ENCODE results near the gene FUT8. TPM values are rescaled to one million over a fixed set of nuclear protein-coding genes. Genes with fewer than 3 reads are reported as not detected.

Gene FUT8
- total RNA-seq, 2 experiments from 2014 or later: 58.6 to 65.6 TPM

- H3K4me1 Mint-ChIP-seq: no peaks in the 10 kb centered on the region
- H3K9me3 Mint-ChIP-seq: peaks cover 2% of the 10 kb centered on the region
- H3K27ac Mint-ChIP-seq: no peak overlapping the region
- peaks cover 5% of the 10 kb centered on the region for H3K36me3 Mint-ChIP-seq
- H3K27me3 Mint-ChIP-seq: no peaks in the 10 kb centered on the region
- no peak overlapping the region for H3K4me3 Mint-ChIP-seq
- DNase-seq: no peak
These were observed 356.6 kb downstream of the FUT8 start for GRCh38 chr14:65769151-65769550.

DNA sequence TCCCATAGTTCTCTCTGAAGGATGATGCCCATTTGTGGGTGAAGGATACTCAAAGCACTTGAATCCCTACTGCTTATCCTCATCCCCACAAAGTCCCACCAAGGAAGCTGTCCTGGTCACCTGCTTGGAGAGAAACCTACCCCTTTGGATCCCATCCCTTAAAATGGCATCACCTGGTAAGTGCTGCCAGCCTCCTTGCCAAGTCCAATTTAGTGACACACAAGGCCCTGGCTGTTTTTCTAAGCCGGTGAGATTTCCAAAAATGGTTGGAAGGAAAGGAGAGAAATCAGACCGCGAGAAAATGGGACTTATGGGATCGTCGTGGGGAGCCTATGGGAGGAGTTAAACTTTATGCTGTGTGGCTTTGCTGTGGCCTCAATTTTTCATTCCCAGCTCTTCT is 358.2 kb downstream of the FUT8 start:
- no peak for DNase-seq
- H3K4me3 Mint-ChIP-seq: no peak overlapping the region
- H3K9me3 Mint-ChIP-seq: peaks cover 2% of the 10 kb centered on the region
- no peak overlapping the region for H3K27ac Mint-ChIP-seq
- H3K36me3 Mint-ChIP-seq: peaks cover 5% of the 10 kb centered on the region
- H3K4me1 Mint-ChIP-seq: peaks cover under 1% of the 10 kb centered on the region
- no peaks in the 10 kb centered on the region for H3K27me3 Mint-ChIP-seq

- Mint-ChIP-seq H3K4me3 (no peak overlapping the region), H3K9me3 (peaks cover 2% of the 10 kb centered on the region)
These were observed 358.7 kb downstream of the FUT8 start for GRCh38 chr14:65771271-65771670.

DNA sequence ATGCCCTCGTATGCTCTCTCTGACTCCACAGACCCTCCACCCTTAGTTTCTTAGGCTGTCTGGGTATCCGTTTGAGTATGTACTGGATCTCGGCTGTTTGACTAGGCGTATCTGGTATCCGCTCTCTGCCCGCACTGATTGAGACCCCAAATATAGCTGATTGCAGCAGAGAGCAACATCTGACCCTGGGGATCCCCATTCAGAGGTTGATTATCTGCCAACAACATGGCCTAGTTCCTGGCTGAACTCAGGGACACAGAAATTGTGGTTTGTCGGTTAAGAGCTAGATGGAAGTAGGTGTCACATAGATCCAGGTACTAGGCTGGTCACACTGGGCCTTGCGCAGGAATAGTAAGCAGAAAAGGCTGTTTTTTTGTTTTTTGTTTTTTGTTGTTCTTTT is 359.9 kb downstream of the FUT8 start:
- H3K36me3 Mint-ChIP-seq: peaks cover 5% of the 10 kb centered on the region
- H3K4me3 Mint-ChIP-seq: no peak overlapping the region
- peaks cover 2% of the 10 kb centered on the region for H3K9me3 Mint-ChIP-seq
- H3K27ac Mint-ChIP-seq: no peak overlapping the region
- no peak for DNase-seq
- no peaks in the 10 kb centered on the region for H3K27me3 Mint-ChIP-seq
- H3K4me1 Mint-ChIP-seq: peaks cover 6% of the 10 kb centered on the region

More at GRCh38 chr14:65771271-65771670, 358.7 kb downstream of the FUT8 start:
- Mint-ChIP-seq H3K36me3 (peaks cover 5% of the 10 kb centered on the region), H3K27me3 (no peaks in the 10 kb centered on the region), H3K27ac (no peak overlapping the region), H3K4me1 (peaks cover 6% of the 10 kb centered on the region)
- no peak for DNase-seq

- Mint-ChIP-seq H3K27ac (no peak overlapping the region), H3K9me3 (peaks cover 2% of the 10 kb centered on the region), H3K36me3 (peaks cover 5% of the 10 kb centered on the region), H3K4me3 (no peak overlapping the region), H3K27me3 (no peaks in the 10 kb centered on the region), H3K4me1 (peaks cover 6% of the 10 kb centered on the region)
- no peak for DNase-seq
These were observed 360.5 kb downstream of the FUT8 start for GRCh38 chr14:65772921-65773574.

GRCh38 chr14:65774041-65774440 is 361.5 kb downstream of the FUT8 start:
- no peaks in the 10 kb centered on the region for H3K27me3 Mint-ChIP-seq
- no peak overlapping the region for H3K27ac Mint-ChIP-seq
- DNase-seq: no peak
- peaks cover 2% of the 10 kb centered on the region for H3K9me3 Mint-ChIP-seq
- no peak overlapping the region for H3K4me3 Mint-ChIP-seq
- peaks cover 6% of the 10 kb centered on the region for H3K4me1 Mint-ChIP-seq
- H3K36me3 Mint-ChIP-seq: peaks cover 2% of the 10 kb centered on the region

DNA sequence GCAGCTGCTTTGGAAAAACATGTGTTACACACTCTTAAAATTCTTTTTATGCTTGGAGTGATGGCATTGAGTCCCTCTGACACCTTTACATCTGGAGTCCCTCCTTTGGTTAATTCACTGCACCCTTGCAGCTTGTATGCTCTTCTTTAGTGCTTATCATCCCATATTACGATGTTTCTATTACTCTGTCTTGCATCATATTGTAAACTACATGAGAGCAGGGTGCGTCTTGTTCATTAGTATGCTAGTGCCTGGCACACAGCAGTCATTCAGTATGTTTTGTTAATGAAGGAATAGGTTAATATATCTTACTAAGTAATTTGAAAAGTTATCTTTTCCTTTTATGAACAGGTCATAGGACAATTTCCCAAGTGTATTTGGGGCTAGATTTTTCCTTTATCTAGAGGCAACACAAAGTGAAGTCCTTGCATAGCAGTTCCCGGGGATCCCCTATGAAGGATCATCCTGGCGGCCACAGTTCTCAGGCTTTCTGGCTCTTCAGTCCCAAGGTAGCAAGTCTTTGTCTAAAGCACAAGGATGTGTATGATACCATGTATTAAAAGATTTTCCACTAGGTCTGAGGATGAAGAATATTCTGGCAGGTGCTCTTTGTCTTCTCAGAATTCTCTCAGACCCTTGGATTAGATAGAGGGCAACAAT is 363.8 kb downstream of the FUT8 start:
- Mint-ChIP-seq H3K4me1 (peaks cover 6% of the 10 kb centered on the region), H3K4me3 (no peak overlapping the region), H3K36me3 (no peaks in the 10 kb centered on the region), H3K9me3 (no peaks in the 10 kb centered on the region), H3K27ac (peak overlapping the region; percentile 7), H3K27me3 (no peaks in the 10 kb centered on the region)
- no peak for DNase-seq

DNA sequence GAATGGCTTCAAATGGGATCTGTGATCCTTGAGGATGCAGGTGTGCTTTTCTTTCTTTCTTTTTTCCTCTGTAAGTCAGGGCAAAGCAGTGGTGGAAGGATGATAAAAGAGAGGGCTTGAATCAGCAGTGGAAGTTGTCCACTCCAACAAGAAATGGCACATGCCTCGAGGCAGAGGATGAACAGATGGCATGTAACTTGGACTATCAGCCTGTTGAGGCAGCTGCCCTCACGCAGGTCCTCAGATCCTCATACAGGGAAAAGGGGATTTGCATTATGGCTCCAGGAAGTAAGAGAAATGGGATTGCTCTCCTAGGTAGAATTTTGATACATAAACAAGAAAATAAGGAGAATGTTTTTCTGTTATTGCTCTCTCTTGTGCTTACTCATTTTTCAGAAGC is 368.0 kb downstream of the FUT8 start:
- Mint-ChIP-seq H3K4me3 (no peak overlapping the region), H3K27ac (no peak overlapping the region), H3K4me1 (peaks cover 6% of the 10 kb centered on the region), H3K27me3 (no peaks in the 10 kb centered on the region), H3K9me3 (no peaks in the 10 kb centered on the region), H3K36me3 (no peaks in the 10 kb centered on the region)
- no peak for DNase-seq

DNA sequence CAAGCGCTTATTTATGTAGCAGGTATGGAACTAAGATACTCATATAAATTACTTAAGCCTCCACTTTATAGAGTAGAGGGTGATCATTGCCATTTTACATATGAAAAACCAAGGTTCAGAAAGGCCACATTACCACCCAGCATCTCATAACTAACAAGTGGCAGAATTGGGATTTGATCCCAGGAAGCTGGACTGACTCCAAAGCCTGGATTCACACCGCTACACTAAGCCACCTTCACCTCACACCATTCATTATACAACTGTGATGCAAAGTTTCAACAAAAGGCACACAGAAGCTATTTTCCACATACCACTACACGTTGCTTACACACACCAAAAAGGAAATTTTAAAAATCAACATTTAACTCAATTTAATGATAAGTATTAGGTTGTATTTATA is 370.6 kb downstream of the FUT8 start:
- H3K36me3 Mint-ChIP-seq: no peaks in the 10 kb centered on the region
- no peak for DNase-seq
- no peaks in the 10 kb centered on the region for H3K4me1 Mint-ChIP-seq
- H3K27ac Mint-ChIP-seq: no peak overlapping the region
- no peaks in the 10 kb centered on the region for H3K9me3 Mint-ChIP-seq
- no peaks in the 10 kb centered on the region for H3K27me3 Mint-ChIP-seq
- H3K4me3 Mint-ChIP-seq: no peak overlapping the region

GRCh38 chr14:65783576-65783975 is 371.0 kb downstream of the FUT8 start:
- H3K36me3 Mint-ChIP-seq: no peaks in the 10 kb centered on the region
- H3K4me1 Mint-ChIP-seq: no peaks in the 10 kb centered on the region
- H3K9me3 Mint-ChIP-seq: no peaks in the 10 kb centered on the region
- H3K27ac Mint-ChIP-seq: no peak overlapping the region
- no peak for DNase-seq
- no peaks in the 10 kb centered on the region for H3K27me3 Mint-ChIP-seq
- no peak overlapping the region for H3K4me3 Mint-ChIP-seq

DNA sequence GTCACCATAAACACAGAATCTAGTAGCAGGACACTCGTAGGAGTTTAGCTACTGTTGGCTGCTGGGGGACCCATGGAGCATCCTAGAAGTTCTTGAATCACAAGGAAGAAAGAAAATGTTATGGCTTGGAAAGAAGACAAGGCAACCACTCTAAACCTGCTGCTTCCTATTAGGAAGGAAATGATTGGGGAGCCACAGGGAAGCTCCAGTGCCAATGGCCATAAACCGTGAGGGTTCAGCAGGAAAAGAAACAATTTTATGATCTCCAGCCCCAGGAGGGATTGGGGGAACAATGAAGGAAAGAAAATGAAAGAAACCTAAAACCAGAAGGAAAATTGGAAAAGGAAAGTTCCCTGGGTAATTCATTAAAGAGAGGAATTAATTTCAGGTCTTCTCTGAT is 372.0 kb downstream of the FUT8 start:
- Mint-ChIP-seq H3K36me3 (no peaks in the 10 kb centered on the region), H3K27ac (no peak overlapping the region), H3K4me3 (no peak overlapping the region), H3K9me3 (no peaks in the 10 kb centered on the region), H3K4me1 (no peaks in the 10 kb centered on the region), H3K27me3 (no peaks in the 10 kb centered on the region)
- no peak for DNase-seq

DNA sequence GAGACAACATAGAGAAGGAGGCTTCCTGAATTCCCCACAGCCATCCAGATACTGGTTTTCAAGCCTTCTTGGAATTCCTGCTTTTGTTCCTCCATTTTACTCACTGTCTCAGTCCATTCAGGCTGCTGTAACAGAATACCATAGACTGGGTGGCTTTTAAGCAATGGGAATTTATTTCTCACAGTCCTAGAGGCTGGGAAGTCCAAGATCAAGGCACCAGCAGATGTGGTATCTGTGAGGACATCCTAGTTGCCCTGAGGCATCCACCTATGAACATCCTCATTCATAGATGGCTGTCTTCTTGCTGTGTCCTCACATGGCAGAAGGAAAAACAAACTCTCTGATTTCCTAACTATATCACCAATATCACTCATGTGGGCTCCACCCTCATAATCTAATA is 374.9 kb downstream of the FUT8 start:
- H3K4me3 Mint-ChIP-seq: no peak overlapping the region
- H3K4me1 Mint-ChIP-seq: no peaks in the 10 kb centered on the region
- no peaks in the 10 kb centered on the region for H3K9me3 Mint-ChIP-seq
- H3K27ac Mint-ChIP-seq: no peak overlapping the region
- H3K27me3 Mint-ChIP-seq: no peaks in the 10 kb centered on the region
- no peaks in the 10 kb centered on the region for H3K36me3 Mint-ChIP-seq
- no peak for DNase-seq

GRCh38 chr14:65788876-65789275 is 376.3 kb downstream of the FUT8 start:
- no peaks in the 10 kb centered on the region for H3K9me3 Mint-ChIP-seq
- no peak overlapping the region for H3K4me3 Mint-ChIP-seq

DNA sequence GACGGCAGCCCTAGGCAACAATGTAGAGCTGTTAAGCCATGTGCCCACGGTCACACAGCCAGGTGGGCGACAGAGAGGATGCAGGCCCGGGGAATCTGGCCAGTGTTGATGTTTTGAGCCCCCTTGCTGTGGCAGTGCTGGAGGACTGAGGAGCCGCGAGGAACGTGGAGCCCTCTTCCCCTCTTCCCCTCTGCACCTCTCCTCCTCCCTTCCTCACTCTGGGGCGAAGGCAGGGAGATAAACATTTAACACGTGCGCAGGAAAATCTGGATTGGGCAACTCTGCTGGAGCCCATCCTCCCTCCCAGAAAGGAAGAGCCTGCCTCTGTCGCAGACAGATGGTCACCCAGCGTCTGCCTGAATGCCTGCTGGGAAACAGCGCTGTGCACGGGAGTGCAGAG is 376.8 kb downstream of the FUT8 start:
- DNase-seq: no peak
- Mint-ChIP-seq H3K36me3 (no peaks in the 10 kb centered on the region), H3K27me3 (no peaks in the 10 kb centered on the region), H3K4me3 (no peak overlapping the region), H3K9me3 (no peaks in the 10 kb centered on the region), H3K27ac (no peak overlapping the region), H3K4me1 (no peaks in the 10 kb centered on the region)

More at GRCh38 chr14:65788876-65789275, 376.3 kb downstream of the FUT8 start:
- no peak for DNase-seq
- H3K27ac Mint-ChIP-seq: no peak overlapping the region
- no peaks in the 10 kb centered on the region for H3K36me3 Mint-ChIP-seq
- no peaks in the 10 kb centered on the region for H3K4me1 Mint-ChIP-seq
- no peaks in the 10 kb centered on the region for H3K27me3 Mint-ChIP-seq

DNA sequence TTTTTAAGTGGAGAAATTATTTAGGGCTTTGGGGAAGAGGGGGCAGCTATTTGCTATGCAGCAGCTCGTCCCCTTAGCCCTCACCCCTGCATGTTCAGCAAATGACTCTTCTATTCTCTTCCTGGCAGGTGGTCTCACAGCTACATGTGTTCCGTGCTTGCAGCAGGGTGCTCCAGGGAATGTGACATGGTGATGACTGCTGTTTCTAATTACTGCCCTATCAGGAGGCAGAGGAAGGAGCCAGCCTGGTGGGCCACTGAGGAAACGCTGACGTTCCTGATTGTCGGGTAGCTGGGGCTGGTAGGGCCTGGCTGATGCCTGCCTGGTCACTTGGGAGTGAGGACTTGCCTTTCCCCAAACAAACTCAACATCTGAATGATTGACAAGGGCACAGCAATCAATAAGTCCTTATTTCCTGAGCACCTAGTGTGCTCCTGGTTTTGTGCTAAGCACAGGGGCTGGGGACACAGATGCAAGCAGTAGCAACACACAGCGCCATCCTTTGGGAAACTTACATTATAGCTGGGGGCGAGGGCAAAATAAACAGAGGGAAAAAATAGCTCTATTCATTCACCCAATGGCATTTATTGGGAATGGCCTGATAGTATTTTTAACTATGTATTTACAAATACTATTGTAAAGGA is 377.8 kb downstream of the FUT8 start:
- H3K27me3 Mint-ChIP-seq: no peaks in the 10 kb centered on the region
- DNase-seq: no peak
- H3K36me3 Mint-ChIP-seq: no peaks in the 10 kb centered on the region
- no peaks in the 10 kb centered on the region for H3K4me1 Mint-ChIP-seq
- H3K4me3 Mint-ChIP-seq: no peak overlapping the region
- no peaks in the 10 kb centered on the region for H3K9me3 Mint-ChIP-seq
- no peak overlapping the region for H3K27ac Mint-ChIP-seq

Data from activated naive CD8-positive, alpha-beta T cell treated with anti-CD3 and anti-CD28 coated beads for 36 hours (primary cell).